ENCODE results near the gene PPP2R3A.

- TF ChIP-seq CTCF (IDR thresholded peaks at IDR 0.05; ENCODE audit: borderline replicate concordance, extremely low read depth, low read length, poor library complexity, severe bottlenecking) (no peak), EZH2 (IDR thresholded peaks at IDR 0.05; ENCODE audit: borderline replicate concordance, low read depth, low read length, severe bottlenecking) (no peak)
These were observed 9.5 kb downstream of the PPP2R3A start for GRCh38 chr3:135975053-135975452.
